Vagina (tissue), 2 donors: ENCODE measurements around the gene DNAJA3.

Source experiments
- CTCF ChIP-seq, 3 experiments: fragments of 450-650 bp in 2 of 3; fragments of 200-600 bp in 1 of 3; sonication (generic) in 1 of 3; IDR thresholded peaks; one replicate each; pipeline ENCODE4 v1.5.1; 2017 to 2019; ENCODE audit warnings: antibody characterized with exemption in 3 of 3, mild to moderate bottlenecking in 2 of 3, moderate library complexity in 2 of 3
- POLR2A ChIP-seq, 2 donors: fragments of 450-650 bp; IDR thresholded peaks; one replicate each; pipeline ENCODE4 v1.6.1; 2017; ENCODE audit warnings: antibody characterized with exemption in 2 of 2, mild to moderate bottlenecking in 2 of 2, moderate library complexity in 2 of 2

- TF ChIP-seq CTCF (IDR thresholded peaks at IDR 0.05) (no peak), POLR2A (IDR thresholded peaks at IDR 0.05) (no peak)
Observed at GRCh38 chr16:4467916-4468315, 42.2 kb downstream of the DNAJA3 start.
